HG02884 (cell line): Measurements from ENCODE around the gene CAPG.
"Not testable (repeated sequence)": the region's sequence is repeated elsewhere in the genome, so short reads cannot be mapped to it uniquely, and the experiment has no call there.

Source experiments
- ATAC-seq: cut with Tn5 transposase; IDR thresholded peaks from one replicate; pipeline ENCODE4 v1.9.1; 2021; ENCODE audit warnings: mild to moderate bottlenecking, moderate library complexity; ENCODE audit not compliant: unreplicated experiment

Gene CAPG

GRCh38 chr2:85409845-85410583, at the start of gene CAPG:
Gene CAPG (minus strand): TSS chr2:85410366. CDS start chr2:85402145, 8,221 bp downstream.
- peak; percentile 63 for ATAC-seq

GRCh38 chr2:85459771-85460170, 49.6 kb upstream of the CAPG start:
- ATAC-seq, result no peak

GRCh38 chr2:85458601-85459563, 48.7 kb upstream of the CAPG start:
- no peak for ATAC-seq

GRCh38 chr2:85457877-85458316, 47.7 kb upstream of the CAPG start:
- no peak for ATAC-seq

GRCh38 chr2:85457043-85457442, 46.9 kb upstream of the CAPG start:
- no peak for ATAC-seq

GRCh38 chr2:85455552-85456090, 45.5 kb upstream of the CAPG start:
- ATAC-seq, result no peak

- ATAC-seq, result no peak
These were observed 43.4 kb upstream of the CAPG start for GRCh38 chr2:85453571-85453970.

- ATAC-seq, result no peak
These were observed 42.1 kb upstream of the CAPG start for GRCh38 chr2:85452237-85452636.

GRCh38 chr2:85449214-85449588, 39.0 kb upstream of the CAPG start:
- ATAC-seq, result no peak

GRCh38 chr2:85448461-85449213, 38.5 kb upstream of the CAPG start:
- ATAC-seq, result no peak

- no peak for ATAC-seq
These were observed 37.0 kb upstream of the CAPG start for GRCh38 chr2:85447222-85447585.

GRCh38 chr2:85446296-85447221, 36.4 kb upstream of the CAPG start:
- ATAC-seq, result no peak

- ATAC-seq, result no peak
These were observed 35.4 kb upstream of the CAPG start for GRCh38 chr2:85445316-85446295.

- ATAC-seq, result no peak
These were observed 34.5 kb upstream of the CAPG start for GRCh38 chr2:85444629-85445172.

- ATAC-seq, result no peak
These were observed 31.7 kb upstream of the CAPG start for GRCh38 chr2:85441864-85442263.

GRCh38 chr2:85440729-85441128, 30.6 kb upstream of the CAPG start:
- no peak for ATAC-seq

- ATAC-seq, result no peak
These were observed 29.8 kb upstream of the CAPG start for GRCh38 chr2:85439986-85440385.

GRCh38 chr2:85439569-85439968, 29.4 kb upstream of the CAPG start:
- ATAC-seq, result not testable (repeated sequence)
